AG04450 (cell line): Measurements from ENCODE around the gene CD160. TPM values are rescaled to one million over a fixed set of nuclear protein-coding genes. Genes with fewer than 3 reads are reported as not detected.
"Not testable (repeated sequence)": the region's sequence is repeated elsewhere in the genome, so short reads cannot be mapped to it uniquely, and the experiment has no call there.

ENCODE experiments used
- CTCF ChIA-PET: fragments of 300-600, 350-600 bp; formaldehyde crosslinking; extraction: SDS; loops from one replicate; lab custom pipeline; 2022; ENCODE audit warnings: antibody characterized with exemption, inconsistent platforms; lab: Charles Lee
- POLR2A ChIA-PET: fragments of 350-600 bp; formaldehyde crosslinking; extraction: SDS; loops from one replicate; lab custom pipeline; 2021; ENCODE audit warnings: antibody characterized with exemption, inconsistent platforms; lab: Yijun Ruan, JAX
- DNase-seq: peaks from one replicate; pipeline ENCODE4 v3.0.0-alpha.2; 2011; ENCODE audit warnings: low read depth, low spot score
- H3K27ac ChIP-seq: one replicate; pipeline ENCODE4 v1.5.1; 2012; ENCODE audit warnings: low read depth, low read length, control low read depth
- H3K27me3 ChIP-seq: one replicate; pipeline ENCODE4 v1.6.0; 2012; ENCODE audit warnings: low read length; ENCODE audit not compliant: control insufficient read depth, insufficient read depth
- H3K4me3 ChIP-seq: 2 replicates; pipeline ENCODE4 v1.5.1; 2011; ENCODE audit warnings: mild to moderate bottlenecking, low read depth, low read length, control low read depth
- H3K9me3 ChIP-seq: 2 replicates; pipeline ENCODE4 v1.5.1; 2012; ENCODE audit warnings: low read length; ENCODE audit not compliant: control insufficient read depth, insufficient read depth
- polyA plus RNA-seq: library from polyadenylated mRNA; depleted of rRNA; stranded (reverse); fragments of >200 nt; gene quantifications from 2 replicates; pipeline ENCODE4 v1.2.3, GENCODE V29; 2011
- TF ChIP-seq, protein P1 (sequence below): IDR thresholded peaks from 2 replicates; pipeline ENCODE4 v1.5.1; 2011; ENCODE audit warnings: low read depth, low read length, control low read depth, inconsistent platforms

CD160 gene
- polyA plus RNA-seq, 1 experiment = 0.05 TPM

DNA sequence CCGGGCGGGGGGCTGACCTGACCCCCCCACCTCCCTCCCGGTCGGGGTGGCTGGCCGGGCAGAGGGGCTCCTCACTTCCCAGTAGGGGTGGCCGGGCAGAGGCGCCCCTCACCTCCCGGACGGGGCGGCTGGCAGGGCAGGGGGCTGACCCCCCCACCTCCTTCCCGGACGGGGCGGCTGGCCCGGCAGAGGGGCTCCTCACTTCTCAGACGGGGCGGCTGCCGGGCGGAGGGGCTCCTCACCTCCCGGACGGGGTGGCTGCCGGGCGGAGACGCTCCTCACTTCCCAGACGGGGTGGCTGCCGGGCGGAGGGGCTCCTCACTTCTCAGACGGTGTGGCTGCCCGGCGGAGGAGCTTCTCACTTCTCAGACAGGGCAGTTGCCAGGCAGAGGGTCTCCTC lies 47.6 kb downstream of the CD160 start:
- POLR2A ChIA-PET, H3K4me3 ChIP-seq, H3K9me3 ChIP-seq, CTCF ChIA-PET, H3K27me3 ChIP-seq, H3K27ac ChIP-seq, DNase-seq: not testable (repeated sequence)

DNA sequence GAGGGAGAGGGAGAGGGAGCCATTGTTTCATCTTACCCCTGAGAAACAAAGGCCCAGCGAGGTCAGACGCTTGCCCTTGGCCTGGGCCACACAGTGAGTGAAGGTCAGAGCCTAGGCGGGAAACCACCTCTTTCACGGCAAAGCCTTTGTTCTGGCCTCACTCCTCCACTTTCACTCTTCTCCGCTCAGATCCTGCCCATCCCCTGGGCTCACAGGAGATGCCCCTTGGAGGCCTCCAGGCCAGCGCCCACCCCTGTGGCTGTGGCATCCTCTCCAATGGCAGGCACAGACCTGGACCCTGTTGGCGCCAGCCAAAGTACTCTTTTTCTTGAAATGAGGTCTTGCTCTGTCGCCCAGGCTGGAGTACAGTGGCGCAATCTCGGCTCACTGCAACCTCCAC lies 48.7 kb downstream of the CD160 start:
- DNase-seq, H3K27me3 ChIP-seq, H3K27ac ChIP-seq, H3K4me3 ChIP-seq, CTCF ChIA-PET, POLR2A ChIA-PET, H3K9me3 ChIP-seq: not testable (repeated sequence)

DNA sequence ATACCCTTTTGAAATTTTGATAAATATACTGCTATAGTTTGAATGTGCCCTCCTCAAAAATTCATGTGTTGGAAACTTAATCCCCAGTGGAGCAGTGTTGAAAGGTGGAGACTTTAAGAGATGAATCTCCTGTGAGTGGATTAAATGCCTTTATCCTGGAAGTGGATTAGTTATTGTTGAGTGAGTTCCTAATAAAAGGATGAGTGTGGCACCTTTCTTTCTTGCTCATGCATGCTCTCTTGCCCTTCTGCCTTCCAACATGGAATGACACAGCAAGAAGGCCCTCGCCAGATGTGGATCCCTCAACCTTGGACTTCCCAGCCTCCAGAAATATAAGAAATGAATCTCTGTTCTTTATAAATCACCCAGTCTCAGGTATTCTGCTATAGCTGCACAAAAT lies 51.8 kb downstream of the CD160 start:
- Histone ChIP-seq H3K27ac (no peak overlapping the region), H3K27me3 (no peaks in the 10 kb centered on the region), H3K9me3 (no peaks in the 10 kb centered on the region; the same call in 1 of the 2 replicates), H3K4me3 (no peak overlapping the region)
- DNase-seq = no peak
- TF ChIP-seq, protein P1, sequence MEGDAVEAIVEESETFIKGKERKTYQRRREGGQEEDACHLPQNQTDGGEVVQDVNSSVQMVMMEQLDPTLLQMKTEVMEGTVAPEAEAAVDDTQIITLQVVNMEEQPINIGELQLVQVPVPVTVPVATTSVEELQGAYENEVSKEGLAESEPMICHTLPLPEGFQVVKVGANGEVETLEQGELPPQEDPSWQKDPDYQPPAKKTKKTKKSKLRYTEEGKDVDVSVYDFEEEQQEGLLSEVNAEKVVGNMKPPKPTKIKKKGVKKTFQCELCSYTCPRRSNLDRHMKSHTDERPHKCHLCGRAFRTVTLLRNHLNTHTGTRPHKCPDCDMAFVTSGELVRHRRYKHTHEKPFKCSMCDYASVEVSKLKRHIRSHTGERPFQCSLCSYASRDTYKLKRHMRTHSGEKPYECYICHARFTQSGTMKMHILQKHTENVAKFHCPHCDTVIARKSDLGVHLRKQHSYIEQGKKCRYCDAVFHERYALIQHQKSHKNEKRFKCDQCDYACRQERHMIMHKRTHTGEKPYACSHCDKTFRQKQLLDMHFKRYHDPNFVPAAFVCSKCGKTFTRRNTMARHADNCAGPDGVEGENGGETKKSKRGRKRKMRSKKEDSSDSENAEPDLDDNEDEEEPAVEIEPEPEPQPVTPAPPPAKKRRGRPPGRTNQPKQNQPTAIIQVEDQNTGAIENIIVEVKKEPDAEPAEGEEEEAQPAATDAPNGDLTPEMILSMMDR = no peak
- ChIA-PET POLR2A (no interaction called here), CTCF (no interaction called here)

DNA sequence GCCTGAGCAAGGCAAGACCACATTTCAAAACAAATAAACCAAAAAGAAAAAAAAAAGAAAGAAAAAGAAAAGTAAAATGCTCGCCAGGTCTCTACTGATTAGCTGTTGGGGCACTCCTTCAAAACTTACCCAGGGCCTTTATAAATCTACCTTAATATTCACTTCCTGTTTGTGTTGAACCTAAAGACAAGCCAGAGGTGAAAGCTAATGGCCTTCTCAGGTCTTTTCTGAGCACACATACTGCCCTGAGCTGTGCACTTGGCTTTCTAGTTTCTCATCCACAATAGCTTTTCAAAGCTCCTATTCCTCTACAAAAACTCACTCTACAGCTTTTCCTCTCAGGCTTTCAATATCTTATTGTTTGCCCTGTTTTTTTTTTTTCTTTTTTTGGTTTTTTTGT lies 54.1 kb downstream of the CD160 start:
- H3K4me3 ChIP-seq = no peak overlapping the region
- no peak overlapping the region for H3K27ac ChIP-seq
- CTCF ChIA-PET = interaction anchor here (1.2 to 1.6 kb wide), 2 partner anchors 9 to 27 kb away, joined by 3 to 6 read pairs; no protein-coding TSS in a partner anchor
- H3K9me3 ChIP-seq = no peaks in the 10 kb centered on the region
- DNase-seq = no peak
- POLR2A ChIA-PET = no interaction called here
- TF ChIP-seq, protein P1 = no peak
- H3K27me3 ChIP-seq = no peaks in the 10 kb centered on the region

DNA sequence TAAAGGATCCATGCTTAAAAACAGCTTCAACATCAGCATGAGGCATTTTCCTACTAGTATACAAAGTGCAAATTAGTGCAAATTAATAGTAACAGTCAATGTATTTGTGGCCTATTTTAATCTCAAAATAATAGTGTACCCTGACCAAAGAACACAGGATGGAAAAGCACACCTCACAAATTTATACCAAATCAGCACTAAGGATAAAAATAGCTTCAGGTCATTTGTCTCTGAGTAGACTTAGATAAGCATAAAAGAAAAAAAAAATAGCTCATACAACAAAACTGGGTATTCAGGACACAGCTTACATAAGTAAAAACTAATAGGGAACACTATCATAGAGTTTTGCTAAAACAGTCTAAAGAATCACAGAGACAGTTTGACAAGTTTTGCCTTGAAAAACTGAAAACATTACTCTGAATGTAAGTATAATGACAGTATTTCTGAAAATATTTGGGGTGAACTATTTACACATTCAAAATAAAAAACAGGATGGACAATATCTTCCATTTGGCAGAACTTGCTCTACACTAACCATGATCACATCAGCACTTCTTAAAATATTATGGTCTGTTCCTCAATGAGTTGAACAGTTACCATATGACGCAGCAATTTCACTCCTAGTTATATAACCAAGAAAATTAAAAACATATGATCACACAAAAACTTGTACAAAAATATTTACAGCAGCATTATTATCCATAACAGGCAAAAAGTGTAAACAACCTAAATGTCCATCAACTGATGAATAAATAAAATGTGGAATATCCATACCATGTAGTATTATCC lies 58.3 kb downstream of the CD160 start:
- no peaks in the 10 kb centered on the region for H3K9me3 ChIP-seq
- H3K27me3 ChIP-seq = no peaks in the 10 kb centered on the region
- ChIA-PET CTCF (no interaction called here), POLR2A (interaction anchor here (0.6 kb wide), 1 partner anchor 69 kb away, joined by 4 read pairs; no protein-coding TSS in a partner anchor)
- TF ChIP-seq, protein P1 = no peak
- no peak overlapping the region for H3K4me3 ChIP-seq
- DNase-seq = no peak
- H3K27ac ChIP-seq = no peak overlapping the region

DNA sequence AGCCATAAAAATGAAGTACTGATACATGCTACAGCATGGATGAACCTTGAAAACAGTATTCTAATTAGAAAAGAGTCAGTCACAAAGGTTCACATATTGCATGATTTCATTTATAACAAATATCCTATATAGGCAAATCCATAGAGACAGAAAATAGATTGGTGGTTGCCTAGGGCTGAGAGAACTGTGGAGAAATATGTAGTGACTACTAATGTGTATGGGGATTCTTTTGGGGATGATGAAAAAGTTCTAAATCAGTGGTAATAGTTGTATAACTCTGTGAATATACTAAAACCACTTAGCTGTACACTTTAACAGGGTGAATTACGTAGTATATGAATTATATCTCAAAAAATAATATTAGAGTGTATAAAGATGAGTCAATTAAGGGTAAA lies 58.8 kb downstream of the CD160 start:
- no peak for DNase-seq
- Histone ChIP-seq H3K4me3 (no peak overlapping the region), H3K27ac (no peak overlapping the region), H3K27me3 (no peaks in the 10 kb centered on the region), H3K9me3 (no peaks in the 10 kb centered on the region)
- TF ChIP-seq, protein P1 = no peak
- CTCF ChIA-PET = no interaction called here
- POLR2A ChIA-PET = no interaction called here
